Ramos (cell line): ENCODE data around the gene DDX28.
"Not testable (repeated sequence)": the region's sequence is repeated elsewhere in the genome, so short reads cannot be mapped to it uniquely, and the experiment has no call there.

ENCODE experiments used
- in situ Hi-C: fragments of 300-500 bp; cut with MboI; formaldehyde crosslinking; loops from one replicate; pipeline ENCODE4 v1.14.3; 2022; ENCODE audit warnings: low sequenced_read_pairs; ENCODE audit not compliant: unreplicated experiment

The DDX28 gene

GRCh38 chr16:67976205-67976604 is 46.8 kb downstream of the DDX28 start:
- in situ Hi-C loops, result no loop called here

- in situ Hi-C loops, result no loop called here
Observed at GRCh38 chr16:67975321-67976105, 47.5 kb downstream of the DDX28 start.

GRCh38 chr16:67972285-67972684 is 50.7 kb downstream of the DDX28 start:
- in situ Hi-C loops, result not testable (repeated sequence)

GRCh38 chr16:67971111-67971510 is 51.9 kb downstream of the DDX28 start:
- in situ Hi-C loops, result no loop called here
